ENCODE measurements around the gene FZD7.

- TF ChIP-seq CTCF (IDR thresholded peaks at IDR 0.05) (no peak), POLR2A (IDR thresholded peaks at IDR 0.05) (no peak)
These were observed 46.2 kb upstream of the FZD7 start for GRCh38 chr2:201987426-201987825.
